ENCODE results near the gene RAB36. TPM values are rescaled to one million over a fixed set of nuclear protein-coding genes. Genes with fewer than 3 reads are reported as not detected.

The RAB36 gene, protein sequence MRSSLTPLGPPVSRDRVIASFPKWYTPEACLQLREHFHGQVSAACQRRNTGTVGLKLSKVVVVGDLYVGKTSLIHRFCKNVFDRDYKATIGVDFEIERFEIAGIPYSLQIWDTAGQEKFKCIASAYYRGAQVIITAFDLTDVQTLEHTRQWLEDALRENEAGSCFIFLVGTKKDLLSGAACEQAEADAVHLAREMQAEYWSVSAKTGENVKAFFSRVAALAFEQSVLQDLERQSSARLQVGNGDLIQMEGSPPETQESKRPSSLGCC
- 0.89 to 1.8 TPM (median 1.1 TPM) in 3 replicates for total RNA-seq (2021)
- percentile 26 among the genes with signal in this experiment for Bru-seq, nascent RNA
- long read RNA-seq, experiment 1, transcript RAB36-201 (11 exons, 3,828 nt): major isoform, 5 of 7 reads
- long read RNA-seq, experiment 1, partial matches to known transcripts: 0 of 7 reads
- long read RNA-seq, experiment 1, other reads (novel, unspliced or antisense): 2 of 7 reads
- long read RNA-seq, experiment 2: 0 reads
- long read RNA-seq, experiment 3: 0 reads

- POLR2A ChIA-PET: interaction anchor here (0.8 to 1.7 kb wide), 2 partner anchors 9 to 11 kb away, joined by 3 to 4 read pairs; no protein-coding TSS in a partner anchor
- no peaks in the 10 kb centered on the region for H3K36me3 Mint-ChIP-seq
- no peaks in the 10 kb centered on the region for H3K9me3 Mint-ChIP-seq
- H3K27ac Mint-ChIP-seq: no peak within 1 kb of the TSS
- CTCF ChIA-PET: interaction anchor here (0.8 to 6.0 kb wide), 11 partner anchors 11 to 705 kb away, joined by 3 to 60 read pairs (median 4); no protein-coding TSS in a partner anchor
- peak; percentile 100 for DNase-seq (ENCODE audit: low spot score)
- peaks cover 36% of the 10 kb centered on the region for H3K27me3 Mint-ChIP-seq (ENCODE audit: low read depth)
- H3K4me1 Mint-ChIP-seq: peaks cover 37% of the 10 kb centered on the region
- ATAC-seq: peak; percentile 82
- TF ChIP-seq FOXP4 (CRISPR knock-in tag; IDR thresholded peaks at IDR 0.05): no peak
- peak; percentile 60; the same call in 1 of the 2 replicates for TF ChIP-seq SP1 (CRISPR knock-in tag; conservative IDR thresholded peaks at IDR 0.05)
- TF ChIP-seq KAT7 (CRISPR knock-in tag; IDR thresholded peaks at IDR 0.05; ENCODE audit: borderline replicate concordance): no peak
- TF ChIP-seq, protein P1, sequence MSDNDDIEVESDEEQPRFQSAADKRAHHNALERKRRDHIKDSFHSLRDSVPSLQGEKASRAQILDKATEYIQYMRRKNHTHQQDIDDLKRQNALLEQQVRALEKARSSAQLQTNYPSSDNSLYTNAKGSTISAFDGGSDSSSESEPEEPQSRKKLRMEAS (CRISPR knock-in tag; IDR thresholded peaks at IDR 0.05): peak; percentile 62; the same call in 1 of the 2 replicates
- TF ChIP-seq CREB1 (CRISPR knock-in tag; IDR thresholded peaks at IDR 0.05): no peak
- no peak for TF ChIP-seq ZNF138 (CRISPR knock-in tag; conservative IDR thresholded peaks at IDR 0.05)
- TF ChIP-seq, protein P2, sequence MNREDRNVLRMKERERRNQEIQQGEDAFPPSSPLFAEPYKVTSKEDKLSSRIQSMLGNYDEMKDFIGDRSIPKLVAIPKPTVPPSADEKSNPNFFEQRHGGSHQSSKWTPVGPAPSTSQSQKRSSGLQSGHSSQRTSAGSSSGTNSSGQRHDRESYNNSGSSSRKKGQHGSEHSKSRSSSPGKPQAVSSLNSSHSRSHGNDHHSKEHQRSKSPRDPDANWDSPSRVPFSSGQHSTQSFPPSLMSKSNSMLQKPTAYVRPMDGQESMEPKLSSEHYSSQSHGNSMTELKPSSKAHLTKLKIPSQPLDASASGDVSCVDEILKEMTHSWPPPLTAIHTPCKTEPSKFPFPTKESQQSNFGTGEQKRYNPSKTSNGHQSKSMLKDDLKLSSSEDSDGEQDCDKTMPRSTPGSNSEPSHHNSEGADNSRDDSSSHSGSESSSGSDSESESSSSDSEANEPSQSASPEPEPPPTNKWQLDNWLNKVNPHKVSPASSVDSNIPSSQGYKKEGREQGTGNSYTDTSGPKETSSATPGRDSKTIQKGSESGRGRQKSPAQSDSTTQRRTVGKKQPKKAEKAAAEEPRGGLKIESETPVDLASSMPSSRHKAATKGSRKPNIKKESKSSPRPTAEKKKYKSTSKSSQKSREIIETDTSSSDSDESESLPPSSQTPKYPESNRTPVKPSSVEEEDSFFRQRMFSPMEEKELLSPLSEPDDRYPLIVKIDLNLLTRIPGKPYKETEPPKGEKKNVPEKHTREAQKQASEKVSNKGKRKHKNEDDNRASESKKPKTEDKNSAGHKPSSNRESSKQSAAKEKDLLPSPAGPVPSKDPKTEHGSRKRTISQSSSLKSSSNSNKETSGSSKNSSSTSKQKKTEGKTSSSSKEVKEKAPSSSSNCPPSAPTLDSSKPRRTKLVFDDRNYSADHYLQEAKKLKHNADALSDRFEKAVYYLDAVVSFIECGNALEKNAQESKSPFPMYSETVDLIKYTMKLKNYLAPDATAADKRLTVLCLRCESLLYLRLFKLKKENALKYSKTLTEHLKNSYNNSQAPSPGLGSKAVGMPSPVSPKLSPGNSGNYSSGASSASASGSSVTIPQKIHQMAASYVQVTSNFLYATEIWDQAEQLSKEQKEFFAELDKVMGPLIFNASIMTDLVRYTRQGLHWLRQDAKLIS (CRISPR knock-in tag; IDR thresholded peaks at IDR 0.05; ENCODE audit: borderline replicate concordance): no peak
- TF ChIP-seq FOXK1 (CRISPR knock-in tag; IDR thresholded peaks at IDR 0.05): 0 out of 2 replicates have a peak, but pooled peaks have one; percentile 39
- TF ChIP-seq ZBTB21 (CRISPR knock-in tag; IDR thresholded peaks at IDR 0.05; ENCODE audit: borderline replicate concordance): no peak
- TF ChIP-seq ESRRA (CRISPR knock-in tag; IDR thresholded peaks at IDR 0.05; ENCODE audit: borderline replicate concordance): no peak
- peak within 1 kb of the TSS; percentile 73 for H3K4me3 Mint-ChIP-seq
These were observed at the start of gene RAB36 for GRCh38 chr22:23144932-23145877. RAB36 (plus strand) TSS chr22:23145477; CDS start chr22:23146617, 1,140 bp downstream.

- DNase-seq (ENCODE audit: low spot score) (no peak), ATAC-seq (no peak)
- Mint-ChIP-seq H3K4me1 (no peaks in the 10 kb centered on the region), H3K27ac (no peak overlapping the region), H3K36me3 (no peaks in the 10 kb centered on the region), H3K4me3 (no peak overlapping the region), H3K27me3 (ENCODE audit: low read depth) (no peaks in the 10 kb centered on the region), H3K9me3 (no peaks in the 10 kb centered on the region)
- CTCF ChIA-PET: interaction anchor here (1.1 to 1.6 kb wide), 6 partner anchors 28 to 241 kb away, joined by 3 to 4 read pairs (median 3); no protein-coding TSS in a partner anchor
- POLR2A ChIA-PET: no interaction called here
- TF ChIP-seq, protein P3, sequence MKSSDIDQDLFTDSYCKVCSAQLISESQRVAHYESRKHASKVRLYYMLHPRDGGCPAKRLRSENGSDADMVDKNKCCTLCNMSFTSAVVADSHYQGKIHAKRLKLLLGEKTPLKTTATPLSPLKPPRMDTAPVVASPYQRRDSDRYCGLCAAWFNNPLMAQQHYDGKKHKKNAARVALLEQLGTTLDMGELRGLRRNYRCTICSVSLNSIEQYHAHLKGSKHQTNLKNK (CRISPR knock-in tag; IDR thresholded peaks at IDR 0.05): no peak
- TF ChIP-seq MYBL2 (CRISPR knock-in tag; IDR thresholded peaks at IDR 0.05): no peak
- no peak for TF ChIP-seq SMAD4 (CRISPR knock-in tag; IDR thresholded peaks at IDR 0.05)
- no peak for TF ChIP-seq FOXK1 (CRISPR knock-in tag; IDR thresholded peaks at IDR 0.05)
- TF ChIP-seq, protein P4, sequence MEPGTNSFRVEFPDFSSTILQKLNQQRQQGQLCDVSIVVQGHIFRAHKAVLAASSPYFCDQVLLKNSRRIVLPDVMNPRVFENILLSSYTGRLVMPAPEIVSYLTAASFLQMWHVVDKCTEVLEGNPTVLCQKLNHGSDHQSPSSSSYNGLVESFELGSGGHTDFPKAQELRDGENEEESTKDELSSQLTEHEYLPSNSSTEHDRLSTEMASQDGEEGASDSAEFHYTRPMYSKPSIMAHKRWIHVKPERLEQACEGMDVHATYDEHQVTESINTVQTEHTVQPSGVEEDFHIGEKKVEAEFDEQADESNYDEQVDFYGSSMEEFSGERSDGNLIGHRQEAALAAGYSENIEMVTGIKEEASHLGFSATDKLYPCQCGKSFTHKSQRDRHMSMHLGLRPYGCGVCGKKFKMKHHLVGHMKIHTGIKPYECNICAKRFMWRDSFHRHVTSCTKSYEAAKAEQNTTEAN (CRISPR knock-in tag; IDR thresholded peaks at IDR 0.05): no peak
- TF ChIP-seq, protein P5, sequence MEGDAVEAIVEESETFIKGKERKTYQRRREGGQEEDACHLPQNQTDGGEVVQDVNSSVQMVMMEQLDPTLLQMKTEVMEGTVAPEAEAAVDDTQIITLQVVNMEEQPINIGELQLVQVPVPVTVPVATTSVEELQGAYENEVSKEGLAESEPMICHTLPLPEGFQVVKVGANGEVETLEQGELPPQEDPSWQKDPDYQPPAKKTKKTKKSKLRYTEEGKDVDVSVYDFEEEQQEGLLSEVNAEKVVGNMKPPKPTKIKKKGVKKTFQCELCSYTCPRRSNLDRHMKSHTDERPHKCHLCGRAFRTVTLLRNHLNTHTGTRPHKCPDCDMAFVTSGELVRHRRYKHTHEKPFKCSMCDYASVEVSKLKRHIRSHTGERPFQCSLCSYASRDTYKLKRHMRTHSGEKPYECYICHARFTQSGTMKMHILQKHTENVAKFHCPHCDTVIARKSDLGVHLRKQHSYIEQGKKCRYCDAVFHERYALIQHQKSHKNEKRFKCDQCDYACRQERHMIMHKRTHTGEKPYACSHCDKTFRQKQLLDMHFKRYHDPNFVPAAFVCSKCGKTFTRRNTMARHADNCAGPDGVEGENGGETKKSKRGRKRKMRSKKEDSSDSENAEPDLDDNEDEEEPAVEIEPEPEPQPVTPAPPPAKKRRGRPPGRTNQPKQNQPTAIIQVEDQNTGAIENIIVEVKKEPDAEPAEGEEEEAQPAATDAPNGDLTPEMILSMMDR (IDR thresholded peaks at IDR 0.05): no peak
- no peak for TF ChIP-seq ZBTB21 (CRISPR knock-in tag; IDR thresholded peaks at IDR 0.05; ENCODE audit: borderline replicate concordance)
- no peak for TF ChIP-seq USF1 (CRISPR knock-in tag; IDR thresholded peaks at IDR 0.05)
- no peak for TF ChIP-seq CBFB (CRISPR knock-in tag; IDR thresholded peaks at IDR 0.05; ENCODE audit: low read depth)
These were observed 49.4 kb upstream of the RAB36 start for GRCh38 chr22:23095733-23096342.
